SK-N-SH (cell line): Measurements from ENCODE around the gene MAPK12. TPM values are rescaled to one million over a fixed set of nuclear protein-coding genes. Genes with fewer than 3 reads are reported as not detected.

Source experiments
- CTCF ChIA-PET: fragments of 300-600, 350-600 bp; formaldehyde crosslinking; extraction: SDS; loops from one replicate; lab custom pipeline; 2021; lab: Yijun Ruan, JAX
- POLR2A ChIA-PET: fragments of 350-600 bp; sonication (Branson Sonifier 250); formaldehyde crosslinking; extraction: SDS; loops from one replicate; lab custom pipeline; 2020; ENCODE audit warnings: antibody characterized with exemption, inconsistent platforms; lab: Yijun Ruan, JAX
- DNase-seq: peaks from one replicate; pipeline ENCODE4 v3.0.0; 2012
- H2AFZ ChIP-seq: fragments of 200-600 bp; sonication (generic); 2 replicates; pipeline ENCODE4 v1.8.1; 2016; ENCODE audit warnings: antibody characterized with exemption, mild to moderate bottlenecking, low read depth
- H3F3A ChIP-seq: fragments of 200-600 bp; sonication (generic); replicated peaks from 2 replicates; pipeline ENCODE3; 2016; ENCODE audit warnings: antibody characterized with exemption, mild to moderate bottlenecking; ENCODE audit not compliant: insufficient read depth
- H3K27ac ChIP-seq, 2 experiments: fragments of 200-500 bp in 1 of 2; fragments of 200-600 bp in 1 of 2; sonication (Bioruptor generic) in 1 of 2; sonication (generic), shearing (Covaris generic) in 1 of 2; 2 replicates each; pipeline versions ENCODE4 v1.5.1 to v1.6.1; 2014 to 2016; ENCODE audit warnings: low read depth in 2 of 2, inconsistent platforms in 1 of 2, low read length in 1 of 2, mild to moderate bottlenecking in 1 of 2, mixed read lengths in 1 of 2
- H3K27me3 ChIP-seq: fragments of 200-600 bp; sonication (generic), shearing (Covaris generic); 2 replicates; pipeline ENCODE4 v1.6.1; 2016; ENCODE audit warnings: mixed run types; ENCODE audit not compliant: insufficient read depth
- H3K36me3 ChIP-seq, 2 experiments: fragments of 200-500 bp in 1 of 2; fragments of 200-600 bp in 1 of 2; sonication (Bioruptor generic) in 1 of 2; sonication (generic) in 1 of 2; replicated peaks in 1 of 2; 2 replicates each; pipeline versions ENCODE3 to v1.5.1; 2014 to 2016; ENCODE audit warnings: low read length in 1 of 2, mild to moderate bottlenecking in 1 of 2; ENCODE audit not compliant: insufficient read depth in 2 of 2, control insufficient read depth in 1 of 2
- H3K4me1 ChIP-seq, 2 experiments: fragments of 200-500 bp in 1 of 2; fragments of 200-600 bp in 1 of 2; sonication (Bioruptor generic) in 1 of 2; sonication (generic), shearing (Covaris generic) in 1 of 2; 2 replicates each; pipeline versions ENCODE4 v1.5.1 to v1.6.1; 2014 to 2016; ENCODE audit warnings: low read depth in 1 of 2, low read length in 1 of 2, mixed run types in 1 of 2; ENCODE audit not compliant: insufficient read depth in 2 of 2, control insufficient read depth in 1 of 2
- H3K4me2 ChIP-seq: fragments of 200-600 bp; sonication (generic), shearing (Covaris generic); 2 replicates; pipeline ENCODE4 v1.6.1; 2017; ENCODE audit warnings: mixed run types
- H3K4me3 ChIP-seq, 2 experiments: fragments of 200-500 bp in 1 of 2; fragments of 200-600 bp in 1 of 2; sonication (Bioruptor generic) in 1 of 2; sonication (generic), shearing (Covaris generic) in 1 of 2; 2 replicates each; pipeline versions ENCODE4 v1.5.1 to v1.8.1; 2014 to 2016; ENCODE audit warnings: low read depth in 2 of 2, inconsistent platforms in 1 of 2, low read length in 1 of 2, mild to moderate bottlenecking in 1 of 2, mixed read lengths in 1 of 2, moderate library complexity in 1 of 2
- H3K79me2 ChIP-seq: fragments of 200-600 bp; sonication (generic); 2 replicates; pipeline ENCODE4 v1.8.1; 2017; ENCODE audit warnings: mild to moderate bottlenecking; ENCODE audit not compliant: insufficient read depth
- H3K9ac ChIP-seq: fragments of 200-600 bp; sonication (generic); 2 replicates; pipeline ENCODE4 v1.6.1; 2017; ENCODE audit warnings: mixed run types
- H3K9me2 ChIP-seq: fragments of 200-600 bp; sonication (generic); 2 replicates; pipeline ENCODE4 v1.6.1; 2017; ENCODE audit warnings: mixed run types
- H3K9me3 ChIP-seq: fragments of 200-600 bp; sonication (generic); 2 replicates; pipeline ENCODE4 v1.6.1; 2017; ENCODE audit warnings: mixed run types, mild to moderate bottlenecking, moderate library complexity
- H4K20me1 ChIP-seq: fragments of 200-600 bp; sonication (generic); 2 replicates; pipeline ENCODE4 v1.6.1; 2017; ENCODE audit warnings: mild to moderate bottlenecking, mixed run types; ENCODE audit not compliant: insufficient read depth
- CHD2 ChIP-seq: fragments of 150-350 bp; IDR thresholded peaks from 2 replicates; pipeline ENCODE4 v1.6.1; 2018; ENCODE audit warnings: low read length; ENCODE audit not compliant: partially characterized antibody
- EP300 ChIP-seq, 2 experiments: IDR thresholded peaks; 2 replicates each; pipeline versions ENCODE4 v1.4.0 to v1.6.1; 2012; ENCODE audit warnings: borderline replicate concordance in 1 of 2, low read depth in 1 of 2, low read length in 1 of 2
- EZH2phosphoT487 ChIP-seq: fragments of 200-600 bp; sonication (generic); IDR thresholded peaks from 2 replicates; pipeline ENCODE4 v1.6.1; 2017; ENCODE audit warnings: low read depth, mixed run types, mild to moderate bottlenecking, antibody characterized with exemption, moderate library complexity, borderline replicate concordance
- FOSL2 ChIP-seq: IDR thresholded peaks from 2 replicates; pipeline ENCODE4 v1.4.0; 2012; ENCODE audit warnings: low read depth, mild to moderate bottlenecking, moderate library complexity, borderline replicate concordance
- FOXM1 ChIP-seq: IDR thresholded peaks from 2 replicates; pipeline ENCODE4 v1.4.0; 2012; ENCODE audit warnings: low read depth, mild to moderate bottlenecking
- GATA2 ChIP-seq: sonication (generic); formaldehyde crosslinking; IDR thresholded peaks from 2 replicates; pipeline ENCODE4 v1.5.0; 2020; ENCODE audit warnings: mild to moderate bottlenecking, missing genetic modification reagents
- JUND ChIP-seq: IDR thresholded peaks from 2 replicates; pipeline ENCODE4 v1.4.0; 2012
- MXI1 ChIP-seq: IDR thresholded peaks from 2 replicates; pipeline ENCODE4 v1.6.1; 2012; ENCODE audit warnings: mild to moderate bottlenecking, low read depth, low read length, improper control_type of control experiment
- RAD21 ChIP-seq: IDR thresholded peaks from 2 replicates; pipeline ENCODE4 v1.6.1; 2012; ENCODE audit warnings: mild to moderate bottlenecking, low read length
- RCOR1 ChIP-seq: fragments of 150-350 bp; IDR thresholded peaks from 2 replicates; pipeline ENCODE4 v1.6.1; 2017; ENCODE audit warnings: antibody characterized with exemption, low read length
- RFX5 ChIP-seq: IDR thresholded peaks from 2 replicates; pipeline ENCODE4 v1.6.1; 2012; ENCODE audit warnings: mild to moderate bottlenecking, improper control_type of control experiment, low read length
- RXRA ChIP-seq: IDR thresholded peaks from 2 replicates; pipeline ENCODE4 v1.4.0; 2012; ENCODE audit warnings: low read depth, mild to moderate bottlenecking, borderline replicate concordance
- SIN3A ChIP-seq: IDR thresholded peaks from 2 replicates; pipeline ENCODE4 v1.6.1; 2012; ENCODE audit warnings: low read depth, mild to moderate bottlenecking, low read length, moderate library complexity, borderline replicate concordance
- TAF1 ChIP-seq: IDR thresholded peaks from 2 replicates; pipeline ENCODE4 v1.6.1; 2012; ENCODE audit warnings: low read depth, mild to moderate bottlenecking, low read length, moderate library complexity, borderline replicate concordance
- TEAD4 ChIP-seq: IDR thresholded peaks from 2 replicates; pipeline ENCODE4 v1.4.0; 2012; ENCODE audit warnings: mild to moderate bottlenecking, borderline replicate concordance; ENCODE audit not compliant: insufficient read depth
- YY1 ChIP-seq: IDR thresholded peaks from 2 replicates; pipeline ENCODE4 v1.4.0; 2012; ENCODE audit warnings: low read depth, mild to moderate bottlenecking
- WGBS: methylation state at CpG from one replicate; pipeline ENCODE4 v1.1.6; 2017; ENCODE audit warnings: low lambda C conversion rate; 5-methylcytosine and 5-hydroxymethylcytosine counted together
- polyA plus RNA-seq, 3 experiments: library from polyadenylated mRNA; depleted of rRNA; stranded (reverse); fragments of >200 nt; gene quantifications; 2 replicates each; pipeline ENCODE4 v1.2.3, GENCODE V29; 2012
- TF ChIP-seq, protein P1 (sequence below): fragments of 200-600 bp; sonication (generic); IDR thresholded peaks from 2 replicates; pipeline ENCODE4 v1.6.1; 2017; ENCODE audit warnings: antibody characterized with exemption, mild to moderate bottlenecking, moderate library complexity
- TF ChIP-seq, protein P2 (sequence below): IDR thresholded peaks from 2 replicates; pipeline ENCODE4 v1.4.0; 2012; ENCODE audit warnings: low read depth
- TF ChIP-seq, protein P3 (sequence below): IDR thresholded peaks from 2 replicates; pipeline ENCODE4 v1.4.0; 2012; ENCODE audit warnings: low read depth, borderline replicate concordance

The MAPK12 gene
- polyA plus RNA-seq, 1 of the 3 experiments (the other 2 are of a cell fraction), result 118 TPM

DNA sequence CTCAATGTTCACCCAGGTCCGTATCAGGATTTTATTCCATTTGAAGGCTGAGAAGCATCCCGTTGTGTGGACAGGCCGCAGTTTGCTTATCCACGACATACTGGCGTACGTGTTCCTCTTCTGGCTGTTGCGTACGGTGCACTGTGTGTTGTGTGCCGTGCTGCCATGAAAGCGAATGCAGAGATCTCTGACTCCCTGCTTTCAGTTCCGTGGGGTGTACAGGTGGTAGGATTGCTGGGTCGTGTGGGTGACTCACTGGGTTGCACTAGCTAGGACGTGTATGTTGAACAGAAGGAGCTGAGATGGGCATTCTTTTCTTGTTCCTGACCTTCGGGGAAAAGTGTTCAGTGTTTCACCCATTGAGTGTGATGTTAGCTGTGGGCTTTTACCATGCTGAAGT is 50.3 kb downstream of the MAPK12 start:
- no peak overlapping the region for H3K9ac ChIP-seq
- H3K36me3 ChIP-seq, result peaks cover 41 to 49% of the 10 kb centered on the region in 2 experiments
- ChIA-PET CTCF (interaction anchor here (1.0 to 1.9 kb wide), 7 partner anchors 9 to 131 kb away, joined by 3 to 16 read pairs (median 5); no protein-coding TSS in a partner anchor), POLR2A (no interaction called here)
- DNase-seq, result no peak
- H3K4me3 ChIP-seq, result no peak overlapping the region
- H3K9me2 ChIP-seq, result no peaks in the 10 kb centered on the region
- TF ChIP-seq SIN3A (no peak), EZH2phosphoT487 (no peak), JUND (no peak), FOXM1 (no peak), YY1 (no peak), CHD2 (no peak), RXRA (no peak), RCOR1 (no peak), MXI1 (no peak), TEAD4 (no peak), RFX5 (no peak), TAF1 (no peak), FOSL2 (no peak), EP300 (IDR thresholded peaks at IDR 0.05; ENCODE audit: borderline replicate concordance in 1 of 2, low read depth in 1 of 2, low read length in 1 of 2) (no peak), GATA2 (CRISPR knock-in tag) (no peak), RAD21 (no peak)
- TF ChIP-seq, protein P1, sequence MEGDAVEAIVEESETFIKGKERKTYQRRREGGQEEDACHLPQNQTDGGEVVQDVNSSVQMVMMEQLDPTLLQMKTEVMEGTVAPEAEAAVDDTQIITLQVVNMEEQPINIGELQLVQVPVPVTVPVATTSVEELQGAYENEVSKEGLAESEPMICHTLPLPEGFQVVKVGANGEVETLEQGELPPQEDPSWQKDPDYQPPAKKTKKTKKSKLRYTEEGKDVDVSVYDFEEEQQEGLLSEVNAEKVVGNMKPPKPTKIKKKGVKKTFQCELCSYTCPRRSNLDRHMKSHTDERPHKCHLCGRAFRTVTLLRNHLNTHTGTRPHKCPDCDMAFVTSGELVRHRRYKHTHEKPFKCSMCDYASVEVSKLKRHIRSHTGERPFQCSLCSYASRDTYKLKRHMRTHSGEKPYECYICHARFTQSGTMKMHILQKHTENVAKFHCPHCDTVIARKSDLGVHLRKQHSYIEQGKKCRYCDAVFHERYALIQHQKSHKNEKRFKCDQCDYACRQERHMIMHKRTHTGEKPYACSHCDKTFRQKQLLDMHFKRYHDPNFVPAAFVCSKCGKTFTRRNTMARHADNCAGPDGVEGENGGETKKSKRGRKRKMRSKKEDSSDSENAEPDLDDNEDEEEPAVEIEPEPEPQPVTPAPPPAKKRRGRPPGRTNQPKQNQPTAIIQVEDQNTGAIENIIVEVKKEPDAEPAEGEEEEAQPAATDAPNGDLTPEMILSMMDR, result no peak
- TF ChIP-seq, protein P2, sequence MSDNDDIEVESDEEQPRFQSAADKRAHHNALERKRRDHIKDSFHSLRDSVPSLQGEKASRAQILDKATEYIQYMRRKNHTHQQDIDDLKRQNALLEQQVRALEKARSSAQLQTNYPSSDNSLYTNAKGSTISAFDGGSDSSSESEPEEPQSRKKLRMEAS, result no peak
- TF ChIP-seq, protein P3, sequence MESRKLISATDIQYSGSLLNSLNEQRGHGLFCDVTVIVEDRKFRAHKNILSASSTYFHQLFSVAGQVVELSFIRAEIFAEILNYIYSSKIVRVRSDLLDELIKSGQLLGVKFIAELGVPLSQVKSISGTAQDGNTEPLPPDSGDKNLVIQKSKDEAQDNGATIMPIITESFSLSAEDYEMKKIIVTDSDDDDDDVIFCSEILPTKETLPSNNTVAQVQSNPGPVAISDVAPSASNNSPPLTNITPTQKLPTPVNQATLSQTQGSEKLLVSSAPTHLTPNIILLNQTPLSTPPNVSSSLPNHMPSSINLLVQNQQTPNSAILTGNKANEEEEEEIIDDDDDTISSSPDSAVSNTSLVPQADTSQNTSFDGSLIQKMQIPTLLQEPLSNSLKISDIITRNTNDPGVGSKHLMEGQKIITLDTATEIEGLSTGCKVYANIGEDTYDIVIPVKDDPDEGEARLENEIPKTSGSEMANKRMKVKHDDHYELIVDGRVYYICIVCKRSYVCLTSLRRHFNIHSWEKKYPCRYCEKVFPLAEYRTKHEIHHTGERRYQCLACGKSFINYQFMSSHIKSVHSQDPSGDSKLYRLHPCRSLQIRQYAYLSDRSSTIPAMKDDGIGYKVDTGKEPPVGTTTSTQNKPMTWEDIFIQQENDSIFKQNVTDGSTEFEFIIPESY, result no peak
- no peak overlapping the region for H2AFZ ChIP-seq
- no peak overlapping the region for H3K4me2 ChIP-seq
- H3K27me3 ChIP-seq, result no peaks in the 10 kb centered on the region
- H4K20me1 ChIP-seq, result peaks cover 17% of the 10 kb centered on the region; the same call in 1 of the 2 replicates
- peaks cover 32% of the 10 kb centered on the region for H3K79me2 ChIP-seq
- no peaks in the 10 kb centered on the region for H3K9me3 ChIP-seq
- 92% methylated on average over 14 of the region's 14 CpGs for WGBS
- H3F3A ChIP-seq, result peaks cover 14% of the 10 kb centered on the region
- H3K27ac ChIP-seq, result no peak overlapping the region
- peaks cover 0 to 15% of the 10 kb centered on the region in 2 experiments; a peak in 1 of 4 replicates for H3K4me1 ChIP-seq
